ENCODE data around the gene TMCO4.

TMCO4 gene

DNA sequence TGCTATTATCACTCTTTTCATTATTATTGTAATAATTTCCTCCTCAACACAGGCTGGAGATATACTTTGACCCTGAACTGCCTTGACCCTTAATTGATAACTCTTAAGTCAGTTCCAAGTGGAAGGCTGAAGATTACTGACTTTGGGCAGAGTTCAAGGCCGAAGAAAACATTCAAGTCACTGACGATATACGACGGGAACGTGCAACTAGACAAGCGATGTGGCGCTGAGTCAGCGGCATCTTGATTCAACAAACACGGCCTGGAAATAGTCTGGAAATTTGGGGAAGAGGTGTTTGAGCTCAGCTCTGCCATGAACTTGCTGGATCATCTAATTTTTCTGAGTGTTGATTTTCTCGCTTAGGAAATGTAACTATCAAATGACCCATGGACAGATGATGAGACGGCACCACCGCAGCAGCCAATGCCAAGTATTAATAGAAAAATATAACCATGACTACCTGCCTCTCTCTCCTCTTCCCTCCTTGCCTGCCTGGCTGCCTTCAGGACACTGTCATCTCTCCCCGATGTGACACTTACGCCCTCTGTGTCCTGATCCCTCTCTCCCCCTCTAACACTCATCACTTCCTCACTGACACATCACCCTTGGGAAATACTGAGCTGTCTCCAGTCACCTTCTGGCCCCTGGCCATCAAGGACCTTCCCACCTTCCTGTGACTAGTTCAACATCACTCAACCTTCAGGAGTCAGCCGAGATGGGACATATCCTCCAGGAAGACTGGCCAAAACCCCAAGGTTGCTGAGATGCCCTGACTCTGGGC lies 49.4 kb downstream of the TMCO4 start:
- no peak overlapping the region for H3K4me3 ChIP-seq (ENCODE audit: low read depth, low read length)
- TF ChIP-seq, protein P1, sequence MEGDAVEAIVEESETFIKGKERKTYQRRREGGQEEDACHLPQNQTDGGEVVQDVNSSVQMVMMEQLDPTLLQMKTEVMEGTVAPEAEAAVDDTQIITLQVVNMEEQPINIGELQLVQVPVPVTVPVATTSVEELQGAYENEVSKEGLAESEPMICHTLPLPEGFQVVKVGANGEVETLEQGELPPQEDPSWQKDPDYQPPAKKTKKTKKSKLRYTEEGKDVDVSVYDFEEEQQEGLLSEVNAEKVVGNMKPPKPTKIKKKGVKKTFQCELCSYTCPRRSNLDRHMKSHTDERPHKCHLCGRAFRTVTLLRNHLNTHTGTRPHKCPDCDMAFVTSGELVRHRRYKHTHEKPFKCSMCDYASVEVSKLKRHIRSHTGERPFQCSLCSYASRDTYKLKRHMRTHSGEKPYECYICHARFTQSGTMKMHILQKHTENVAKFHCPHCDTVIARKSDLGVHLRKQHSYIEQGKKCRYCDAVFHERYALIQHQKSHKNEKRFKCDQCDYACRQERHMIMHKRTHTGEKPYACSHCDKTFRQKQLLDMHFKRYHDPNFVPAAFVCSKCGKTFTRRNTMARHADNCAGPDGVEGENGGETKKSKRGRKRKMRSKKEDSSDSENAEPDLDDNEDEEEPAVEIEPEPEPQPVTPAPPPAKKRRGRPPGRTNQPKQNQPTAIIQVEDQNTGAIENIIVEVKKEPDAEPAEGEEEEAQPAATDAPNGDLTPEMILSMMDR (IDR thresholded peaks at IDR 0.05; ENCODE audit: insufficient read depth, low read depth, low read length, missing control alignments) = no peak
- DNase-seq (ENCODE audit: low read depth) = no peak

DNA sequence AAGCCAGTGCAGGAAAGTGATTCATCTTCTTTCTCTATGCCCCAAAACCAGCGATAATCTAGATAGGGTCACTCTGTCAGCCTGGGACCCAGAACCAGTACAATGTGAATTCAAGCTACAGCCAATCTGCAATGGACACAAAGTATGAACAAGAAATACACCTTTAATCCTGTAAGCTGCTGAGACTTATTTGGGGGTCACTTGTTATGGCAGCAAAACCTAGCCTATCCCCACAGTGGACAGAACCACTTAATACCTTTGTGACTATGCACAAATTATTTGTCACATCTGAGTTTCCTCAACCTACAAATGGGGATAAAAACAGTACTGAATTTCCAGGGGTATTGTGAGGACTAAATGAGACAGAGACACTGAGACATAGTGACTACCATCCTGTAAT lies 50.0 kb downstream of the TMCO4 start:
- TF ChIP-seq, protein P1 (IDR thresholded peaks at IDR 0.05; ENCODE audit: insufficient read depth, low read depth, low read length, missing control alignments) = no peak
- DNase-seq (ENCODE audit: low read depth) = no peak
- H3K4me3 ChIP-seq (ENCODE audit: low read depth, low read length) = no peak overlapping the region

DNA sequence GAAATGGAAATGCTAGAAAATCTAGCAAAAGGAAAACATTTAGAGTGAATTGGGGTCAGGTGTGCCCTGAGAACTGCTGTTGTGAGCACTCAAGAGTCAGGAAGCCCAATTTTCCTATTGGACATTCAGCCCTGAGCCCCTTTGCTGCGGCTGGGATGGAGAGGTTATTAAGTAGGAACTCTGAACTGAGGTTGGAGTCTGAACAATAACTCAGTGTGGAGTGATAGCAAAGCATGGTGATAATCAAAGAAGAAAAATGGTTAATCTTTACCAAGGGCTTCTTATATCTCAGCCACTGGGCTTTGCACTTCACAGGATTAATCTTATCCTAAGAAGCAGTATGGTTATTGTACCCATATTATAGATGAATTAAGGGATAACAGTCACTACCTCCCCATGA lies 52.0 kb downstream of the TMCO4 start:
- no peak for DNase-seq (ENCODE audit: low read depth)
- H3K4me3 ChIP-seq (ENCODE audit: low read depth, low read length) = no peak overlapping the region
- TF ChIP-seq, protein P1 (IDR thresholded peaks at IDR 0.05; ENCODE audit: insufficient read depth, low read depth, low read length, missing control alignments) = no peak

DNA sequence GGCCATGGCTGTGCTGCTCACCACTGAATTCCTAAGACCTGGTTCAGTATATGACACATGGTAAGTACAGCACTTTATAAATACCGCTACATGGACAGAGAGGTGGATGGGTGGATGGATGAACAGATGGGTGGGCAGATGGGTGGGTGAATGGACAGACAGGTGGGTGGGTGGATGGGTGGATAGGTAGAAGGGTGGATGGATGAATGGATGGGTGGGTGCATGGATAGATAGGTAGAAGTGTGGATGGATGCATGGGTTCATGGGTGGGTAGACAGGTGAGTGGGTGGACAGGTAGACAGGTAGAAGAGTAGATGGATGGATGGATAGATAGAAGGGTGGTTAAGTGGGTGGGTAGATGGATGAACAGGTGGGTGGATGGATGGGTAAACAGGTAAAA lies 54.8 kb downstream of the TMCO4 start:
- TF ChIP-seq, protein P1 (IDR thresholded peaks at IDR 0.05; ENCODE audit: insufficient read depth, low read depth, low read length, missing control alignments) = no peak
- no peak for DNase-seq (ENCODE audit: low read depth)
- no peak overlapping the region for H3K4me3 ChIP-seq (ENCODE audit: low read depth, low read length)

DNA sequence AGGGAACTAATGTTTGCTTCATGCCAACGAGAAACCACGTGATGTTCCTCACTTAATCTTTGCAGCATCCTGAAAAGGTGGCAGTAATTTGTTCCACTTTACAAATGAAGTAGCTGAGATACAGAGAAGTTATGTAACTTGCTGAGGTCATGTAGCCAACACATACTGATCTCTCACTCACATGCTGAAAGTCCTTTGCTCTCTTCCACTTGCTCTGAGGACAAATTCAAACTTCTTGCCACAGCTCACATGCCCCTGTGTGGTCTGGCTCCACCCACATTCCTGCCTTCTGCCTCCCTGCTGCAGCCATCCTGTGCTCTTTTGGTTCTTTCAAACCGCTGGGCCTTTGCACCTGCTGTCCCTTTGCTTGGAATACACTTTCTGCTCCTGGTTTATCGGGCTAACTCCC lies 55.4 kb downstream of the TMCO4 start:
- TF ChIP-seq, protein P1 (IDR thresholded peaks at IDR 0.05; ENCODE audit: insufficient read depth, low read depth, low read length, missing control alignments) = no peak
- no peak for DNase-seq (ENCODE audit: low read depth)
- H3K4me3 ChIP-seq (ENCODE audit: low read depth, low read length) = no peak overlapping the region

DNA sequence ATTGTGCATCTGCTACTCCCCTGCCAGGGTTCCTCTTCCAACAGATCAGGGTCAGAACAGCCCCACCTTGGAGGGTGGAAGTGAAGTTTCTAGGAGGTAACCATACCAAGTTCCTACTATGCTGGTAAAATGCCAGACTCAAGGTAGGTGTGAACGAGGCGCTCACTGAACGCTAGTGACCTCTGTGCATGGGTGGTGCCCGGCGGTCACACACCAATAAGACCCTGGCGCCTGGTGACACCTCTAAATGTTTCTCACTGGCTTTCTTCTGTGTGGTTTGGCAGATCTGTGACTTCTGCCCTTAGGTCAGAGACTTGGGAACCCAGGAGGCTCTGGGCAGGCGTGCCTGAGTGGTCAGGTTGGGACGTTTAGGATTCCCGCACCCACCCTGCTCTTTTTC lies 55.9 kb downstream of the TMCO4 start:
- TF ChIP-seq, protein P1 (IDR thresholded peaks at IDR 0.05; ENCODE audit: insufficient read depth, low read depth, low read length, missing control alignments) = no peak
- DNase-seq (ENCODE audit: low read depth) = no peak
- no peak overlapping the region for H3K4me3 ChIP-seq (ENCODE audit: low read depth, low read length)

DNA sequence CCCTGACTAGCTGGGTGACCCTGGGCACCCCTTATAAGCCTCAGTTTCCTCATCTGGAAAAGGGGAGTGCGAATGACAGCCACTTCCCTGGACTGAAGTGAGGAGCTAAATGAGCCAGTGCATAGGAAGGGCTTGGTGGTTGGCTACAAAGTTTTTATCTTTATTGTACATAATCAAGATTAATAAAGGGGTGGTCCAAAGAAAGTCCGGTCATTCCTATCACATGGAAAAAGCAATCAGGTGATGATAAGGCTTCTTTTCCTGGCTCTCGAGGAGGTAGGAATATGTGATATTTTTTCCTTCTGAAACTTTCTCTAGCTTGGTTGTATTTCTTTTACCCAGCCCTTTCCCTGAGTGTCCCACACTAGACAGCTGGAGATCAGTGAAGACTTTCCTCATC lies 56.5 kb downstream of the TMCO4 start:
- DNase-seq (ENCODE audit: low read depth) = no peak
- no peak overlapping the region for H3K4me3 ChIP-seq (ENCODE audit: low read depth, low read length)
- TF ChIP-seq, protein P1 (IDR thresholded peaks at IDR 0.05; ENCODE audit: insufficient read depth, low read depth, low read length, missing control alignments) = no peak

Data from GM12865 (cell line).